ENCODE data around the gene GPR173. TPM values are rescaled to one million over a fixed set of nuclear protein-coding genes. Genes with fewer than 3 reads are reported as not detected.
A peak's percentile ranks its signal among the peaks of the same experiment; 100 is the strongest.

The GPR173 gene
- total RNA-seq, 6 experiments from 2014 or later = 0.13 to 0.51 (median 0.23) TPM; not detected in 3

DNA sequence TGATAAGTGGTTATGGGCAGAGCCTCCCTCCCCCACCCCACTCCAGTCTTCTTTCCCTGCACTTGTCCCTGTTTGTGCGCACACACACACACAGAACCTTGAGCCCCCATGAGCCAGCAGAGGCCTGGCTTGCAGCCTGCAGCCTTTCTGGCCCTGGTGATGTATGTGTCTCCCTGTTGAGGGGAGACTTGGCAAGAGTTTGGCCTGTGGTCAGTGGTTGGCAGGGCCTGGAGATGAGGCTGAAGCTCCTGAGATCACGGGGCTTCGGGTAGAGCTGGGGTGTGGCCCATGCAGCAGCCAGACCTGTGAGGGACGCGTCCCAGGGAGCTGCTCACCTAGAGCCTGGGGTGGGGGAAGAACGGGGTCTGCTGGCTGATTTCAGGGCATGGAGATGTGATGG lies 2.3 kb downstream of the GPR173 start:
- 74% methylated on average over 5 of the region's 6 CpGs for WGBS (ENCODE audit: insufficient coverage, low coverage, low lambda C conversion rate, missing lambda C conversion rate)
- no peaks in the 10 kb centered on the region for H3K9me3 ChIP-seq
- no peaks in the 10 kb centered on the region for H3K36me3 ChIP-seq
- no peak overlapping the region for H3K4me3 ChIP-seq
- TF ChIP-seq POLR2A (IDR thresholded peaks at IDR 0.05) = no peak
- DNase-seq (no peak), ATAC-seq (no peak)
- H3K27me3 ChIP-seq = no peaks in the 10 kb centered on the region
- H3K27ac ChIP-seq = no peak overlapping the region
- H3K4me1 ChIP-seq = no peaks in the 10 kb centered on the region
- intact Hi-C loops (cut with DNase I) = no loop called here

DNA sequence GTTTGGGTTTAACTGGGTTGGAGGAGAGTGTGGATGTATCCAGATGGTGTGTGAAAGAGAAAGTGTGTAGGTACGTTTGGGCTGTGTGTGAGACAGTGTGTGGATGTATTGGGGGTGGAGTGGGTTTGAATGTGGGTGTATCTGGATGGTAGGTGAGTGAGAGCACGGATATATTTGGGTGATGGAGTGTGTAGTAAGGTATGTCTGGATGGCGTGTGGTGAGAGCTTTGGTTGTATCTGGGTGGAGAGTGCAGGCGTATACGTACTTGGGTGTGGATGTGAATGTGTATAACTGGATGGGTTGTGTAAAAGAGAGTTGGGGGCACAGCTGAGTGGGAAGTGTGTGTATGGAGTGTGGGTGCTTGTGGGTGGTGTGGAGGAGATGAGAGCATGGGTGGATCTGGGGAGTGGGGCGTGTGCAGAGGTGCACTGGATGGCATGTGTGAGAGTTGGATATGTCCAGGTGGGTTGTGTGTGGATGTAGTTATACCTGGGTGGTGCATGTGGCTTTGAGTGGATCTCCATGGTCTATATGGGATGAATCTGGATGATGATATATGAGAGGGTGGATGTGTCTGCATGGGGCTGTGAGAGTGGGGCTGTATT lies 6.8 kb downstream of the GPR173 start:
- WGBS (ENCODE audit: insufficient coverage, low coverage, low lambda C conversion rate, missing lambda C conversion rate) = 67% methylated on average over 6 of the region's 6 CpGs
- intact Hi-C loops (cut with DNase I) = no loop called here
- TF ChIP-seq CTCF (IDR thresholded peaks at IDR 0.05) (no peak), POLR2A (IDR thresholded peaks at IDR 0.05) (no peak)

GRCh38 chrX:53056292-53056691 lies 7.7 kb downstream of the GPR173 start:
- H3K27ac ChIP-seq = no peak overlapping the region
- no peak overlapping the region for H3K4me3 ChIP-seq
- intact Hi-C loops (cut with DNase I) = no loop called here
- H3K27me3 ChIP-seq = no peaks in the 10 kb centered on the region
- no peaks in the 10 kb centered on the region for H3K36me3 ChIP-seq
- no peak for TF ChIP-seq POLR2A (IDR thresholded peaks at IDR 0.05)
- TF ChIP-seq CTCF (IDR thresholded peaks at IDR 0.05) = no peak
- no peaks in the 10 kb centered on the region for H3K9me3 ChIP-seq
- ATAC-seq = no peak
- no peaks in the 10 kb centered on the region for H3K4me1 ChIP-seq
- 77% methylated on average over 5 of the region's 5 CpGs for WGBS (ENCODE audit: insufficient coverage, low coverage, low lambda C conversion rate, missing lambda C conversion rate)
- DNase-seq = no peak

More for the DNA sequence above, 6.8 kb downstream of the GPR173 start:
- no peaks in the 10 kb centered on the region for H3K27me3 ChIP-seq
- no peak overlapping the region for H3K27ac ChIP-seq
- H3K9me3 ChIP-seq = no peaks in the 10 kb centered on the region
- ATAC-seq (peak in 1 of 4 donors; percentile 34), DNase-seq (no peak)
- no peak overlapping the region for H3K4me3 ChIP-seq
- no peaks in the 10 kb centered on the region for H3K4me1 ChIP-seq
- H3K36me3 ChIP-seq = no peaks in the 10 kb centered on the region

DNA sequence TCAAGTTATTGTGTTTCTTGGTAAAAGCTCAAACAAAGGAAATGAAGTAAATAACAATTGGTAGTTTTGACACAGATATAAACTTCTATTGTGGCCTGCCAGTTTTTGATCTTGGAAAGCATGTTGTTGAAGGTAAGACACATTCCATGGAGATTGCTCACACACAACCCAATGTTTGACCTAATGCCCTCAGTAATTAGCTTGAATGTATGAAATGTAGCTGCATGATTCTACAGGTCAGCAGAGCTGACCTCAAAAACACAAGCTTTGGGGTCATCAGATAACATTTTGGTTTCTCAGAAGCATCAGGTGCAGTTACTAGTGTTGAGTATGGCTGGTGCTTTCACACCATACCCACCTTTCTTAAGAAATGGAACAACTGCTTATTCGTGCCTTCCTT lies 16.5 kb downstream of the GPR173 start:
- Histone ChIP-seq H3K9me3 (no peaks in the 10 kb centered on the region), H3K4me1 (no peaks in the 10 kb centered on the region), H3K4me3 (no peak overlapping the region), H3K27me3 (no peaks in the 10 kb centered on the region), H3K27ac (no peak overlapping the region), H3K36me3 (no peaks in the 10 kb centered on the region)
- intact Hi-C loops (cut with DNase I) = no loop called here
- WGBS (ENCODE audit: insufficient coverage, low coverage, low lambda C conversion rate, missing lambda C conversion rate) = 27% methylated on average over 1 of the region's 1 CpG
- ATAC-seq (no peak), DNase-seq (no peak)
- TF ChIP-seq CTCF (IDR thresholded peaks at IDR 0.05) (no peak), POLR2A (IDR thresholded peaks at IDR 0.05) (no peak)

DNA sequence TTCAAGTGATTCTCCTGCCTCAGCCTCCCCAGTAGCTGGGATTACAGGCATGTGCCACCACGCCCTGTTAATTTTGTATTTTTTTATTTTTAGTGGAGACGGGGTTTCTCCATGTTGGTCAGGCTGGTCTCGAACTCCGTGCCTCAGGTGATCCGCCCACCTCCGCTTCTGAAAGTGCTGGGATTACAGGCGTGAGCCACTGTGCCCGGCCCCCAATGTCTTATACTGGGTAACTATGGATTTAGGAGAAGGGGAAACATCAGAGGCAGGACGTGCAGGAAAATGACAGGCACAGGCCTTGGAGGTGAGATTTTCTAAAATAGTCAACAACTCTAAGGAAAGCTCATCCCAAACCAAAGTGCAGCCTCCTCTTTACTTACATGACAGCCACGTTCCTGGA lies 22.5 kb downstream of the GPR173 start:
- 45% methylated on average over 9 of the region's 10 CpGs for WGBS (ENCODE audit: insufficient coverage, low coverage, low lambda C conversion rate, missing lambda C conversion rate)
- H3K27ac ChIP-seq = no peak overlapping the region
- ATAC-seq (no peak), DNase-seq (no peak)
- TF ChIP-seq POLR2A (IDR thresholded peaks at IDR 0.05) (no peak), CTCF (IDR thresholded peaks at IDR 0.05) (no peak)
- no peaks in the 10 kb centered on the region for H3K9me3 ChIP-seq
- intact Hi-C loops (cut with DNase I) = no loop called here
- H3K27me3 ChIP-seq = no peaks in the 10 kb centered on the region
- H3K36me3 ChIP-seq = no peaks in the 10 kb centered on the region
- H3K4me3 ChIP-seq = no peak overlapping the region
- H3K4me1 ChIP-seq = no peaks in the 10 kb centered on the region
